ENCODE measurements around the gene KLHL36.

DNA sequence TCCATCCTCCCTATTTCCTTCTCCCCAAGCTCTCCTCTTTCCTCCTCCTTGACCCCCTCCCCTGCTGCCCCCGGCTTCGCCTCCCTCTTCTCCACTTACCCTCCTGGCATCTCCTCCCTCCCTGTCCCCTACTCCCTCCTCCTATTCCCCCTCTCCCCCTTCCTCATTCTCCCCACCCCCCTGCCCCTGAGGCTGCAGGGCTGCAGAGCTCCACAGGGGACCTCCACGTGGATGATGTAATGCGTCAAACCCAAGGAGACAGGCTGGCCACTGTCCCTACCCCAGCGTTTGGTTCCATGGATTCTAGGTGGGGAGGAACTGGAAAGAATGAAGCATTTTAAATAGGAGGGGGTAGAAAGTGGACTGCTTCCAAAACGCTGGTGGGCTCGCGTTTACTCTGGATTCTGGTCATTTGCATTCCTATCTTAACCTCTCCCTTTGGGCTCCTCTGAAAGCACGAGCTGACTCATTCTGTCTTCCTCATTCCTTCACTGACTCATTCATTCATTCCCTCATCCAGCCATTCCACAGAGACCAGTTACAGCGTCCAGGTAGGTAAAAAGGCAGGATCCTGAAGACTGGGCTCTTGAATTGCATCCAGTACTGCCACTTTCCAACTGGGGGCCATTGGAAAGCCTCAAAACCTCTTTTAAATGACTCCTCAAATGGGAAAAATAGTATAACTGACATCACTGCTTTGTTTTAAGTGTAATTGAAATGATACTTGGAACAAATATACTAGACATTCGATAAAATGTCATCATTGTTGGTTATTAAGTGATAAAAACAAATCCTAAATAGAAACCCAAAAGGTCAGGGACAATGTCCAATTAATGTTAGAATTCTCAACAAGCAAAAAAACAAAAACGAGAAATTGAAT lies 29.5 kb upstream of the KLHL36 start:
- TF ChIP-seq, protein P1, sequence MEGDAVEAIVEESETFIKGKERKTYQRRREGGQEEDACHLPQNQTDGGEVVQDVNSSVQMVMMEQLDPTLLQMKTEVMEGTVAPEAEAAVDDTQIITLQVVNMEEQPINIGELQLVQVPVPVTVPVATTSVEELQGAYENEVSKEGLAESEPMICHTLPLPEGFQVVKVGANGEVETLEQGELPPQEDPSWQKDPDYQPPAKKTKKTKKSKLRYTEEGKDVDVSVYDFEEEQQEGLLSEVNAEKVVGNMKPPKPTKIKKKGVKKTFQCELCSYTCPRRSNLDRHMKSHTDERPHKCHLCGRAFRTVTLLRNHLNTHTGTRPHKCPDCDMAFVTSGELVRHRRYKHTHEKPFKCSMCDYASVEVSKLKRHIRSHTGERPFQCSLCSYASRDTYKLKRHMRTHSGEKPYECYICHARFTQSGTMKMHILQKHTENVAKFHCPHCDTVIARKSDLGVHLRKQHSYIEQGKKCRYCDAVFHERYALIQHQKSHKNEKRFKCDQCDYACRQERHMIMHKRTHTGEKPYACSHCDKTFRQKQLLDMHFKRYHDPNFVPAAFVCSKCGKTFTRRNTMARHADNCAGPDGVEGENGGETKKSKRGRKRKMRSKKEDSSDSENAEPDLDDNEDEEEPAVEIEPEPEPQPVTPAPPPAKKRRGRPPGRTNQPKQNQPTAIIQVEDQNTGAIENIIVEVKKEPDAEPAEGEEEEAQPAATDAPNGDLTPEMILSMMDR (IDR thresholded peaks at IDR 0.05), result no peak
- no peak for TF ChIP-seq POLR2A (IDR thresholded peaks at IDR 0.05)

Measured in right lobe of liver (tissue), 4 donors.